Measurements from ENCODE around the gene INO80B. TPM values are rescaled to one million over a fixed set of nuclear protein-coding genes. Genes with fewer than 3 reads are reported as not detected.

The INO80B gene
- polyA plus RNA-seq, 1 of the 3 experiments (the other 2 are of a cell fraction): 41.7 TPM

DNA sequence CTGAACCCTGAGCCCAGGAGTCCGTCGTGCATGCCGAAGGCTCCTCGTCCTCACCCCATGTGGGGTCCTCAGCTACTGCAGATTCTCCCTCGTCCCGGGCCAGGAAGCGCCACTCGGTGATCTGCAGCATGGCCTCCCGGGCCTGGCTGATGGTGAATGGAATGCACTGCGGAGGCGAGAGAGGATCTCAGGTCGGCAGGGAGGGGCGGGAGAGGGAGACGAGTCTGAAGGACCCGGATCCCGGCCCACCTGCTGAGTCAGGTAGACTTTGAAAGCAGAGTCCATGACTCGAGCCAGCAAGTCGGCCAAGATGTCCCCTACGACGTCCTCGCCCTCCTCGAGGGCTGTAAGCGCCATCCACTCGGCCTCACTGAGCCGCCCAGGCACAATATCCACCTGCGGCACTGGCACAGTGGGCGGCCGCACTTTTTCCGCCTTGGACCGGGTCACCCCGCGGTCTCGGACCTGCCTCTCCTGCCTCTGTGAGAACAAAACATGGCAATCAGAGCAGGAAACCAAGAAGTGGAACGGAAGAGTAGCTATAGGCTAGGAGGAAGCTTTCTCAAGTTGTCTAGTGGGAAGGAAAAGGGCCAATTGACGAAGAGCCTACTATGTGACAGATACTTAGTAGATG is 39.0 kb upstream of the INO80B start:
- H3K9ac ChIP-seq: no peak overlapping the region
- H3K36me3 ChIP-seq (replicated peaks in 1 of 2; ENCODE audit: control insufficient read depth in 1 of 2, insufficient read depth in 2 of 2, low read length in 1 of 2): no peaks in the 10 kb centered on the region
- TF ChIP-seq GABPA (IDR thresholded peaks at IDR 0.05; ENCODE audit: low read depth) (no peak), MEF2A (IDR thresholded peaks at IDR 0.05; ENCODE audit: borderline replicate concordance, low read depth) (no peak), TCF12 (IDR thresholded peaks at IDR 0.05) (no peak), SIN3A (IDR thresholded peaks at IDR 0.05; ENCODE audit: borderline replicate concordance, low read depth, low read length) (no peak), ELF1 (IDR thresholded peaks at IDR 0.05) (no peak), YY1 (IDR thresholded peaks at IDR 0.05; ENCODE audit: low read depth) (no peak), RXRA (IDR thresholded peaks at IDR 0.05; ENCODE audit: borderline replicate concordance, low read depth) (no peak), JUND (IDR thresholded peaks at IDR 0.05) (no peak), PBX3 (IDR thresholded peaks at IDR 0.05) (no peak), TEAD4 (IDR thresholded peaks at IDR 0.05; ENCODE audit: borderline replicate concordance, insufficient read depth) (no peak), CTCF (IDR thresholded peaks at IDR 0.05) (no peak), EZH2phosphoT487 (IDR thresholded peaks at IDR 0.05; ENCODE audit: borderline replicate concordance, low read depth) (no peak), FOXM1 (IDR thresholded peaks at IDR 0.05; ENCODE audit: low read depth) (no peak), RFX5 (IDR thresholded peaks at IDR 0.05; ENCODE audit: low read length) (no peak)
- TF ChIP-seq, protein P1, sequence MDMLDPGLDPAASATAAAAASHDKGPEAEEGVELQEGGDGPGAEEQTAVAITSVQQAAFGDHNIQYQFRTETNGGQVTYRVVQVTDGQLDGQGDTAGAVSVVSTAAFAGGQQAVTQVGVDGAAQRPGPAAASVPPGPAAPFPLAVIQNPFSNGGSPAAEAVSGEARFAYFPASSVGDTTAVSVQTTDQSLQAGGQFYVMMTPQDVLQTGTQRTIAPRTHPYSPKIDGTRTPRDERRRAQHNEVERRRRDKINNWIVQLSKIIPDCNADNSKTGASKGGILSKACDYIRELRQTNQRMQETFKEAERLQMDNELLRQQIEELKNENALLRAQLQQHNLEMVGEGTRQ (IDR thresholded peaks at IDR 0.05; ENCODE audit: borderline replicate concordance, low read depth, low read length): no peak
- no peaks in the 10 kb centered on the region for H3K79me2 ChIP-seq (ENCODE audit: insufficient read depth)
- DNase-seq: peak; percentile 19
- ChIA-PET CTCF (interaction anchor here (3.9 kb wide), 1 partner anchor 24 kb away, joined by 18 read pairs; no protein-coding TSS in a partner anchor), POLR2A (interaction anchor here (0.6 kb wide), 1 partner anchor 242 kb away, joined by 6 read pairs; no protein-coding TSS in a partner anchor)
- peaks cover 0 to 3% of the 10 kb centered on the region in 2 experiments; a peak in 1 of 4 replicates for H3K4me1 ChIP-seq (ENCODE audit: control insufficient read depth in 1 of 2, insufficient read depth in 2 of 2, low read depth in 1 of 2, low read length in 1 of 2)
- no peaks in the 10 kb centered on the region for H3K27me3 ChIP-seq (ENCODE audit: insufficient read depth)
- WGBS (ENCODE audit: low lambda C conversion rate): 86% methylated on average over 32 of the region's 35 CpGs
- no peak overlapping the region for H3K4me2 ChIP-seq
- H3K27ac ChIP-seq (ENCODE audit: low read depth in 2 of 2, low read length in 1 of 2): no peak overlapping the region
- no peak overlapping the region for H3K4me3 ChIP-seq (ENCODE audit: low read depth in 2 of 2, low read length in 1 of 2)
- H2AFZ ChIP-seq (ENCODE audit: low read depth): no peak overlapping the region
- no peaks in the 10 kb centered on the region for H3K9me2 ChIP-seq
- no peaks in the 10 kb centered on the region for H3K9me3 ChIP-seq
- H4K20me1 ChIP-seq (ENCODE audit: insufficient read depth): no peaks in the 10 kb centered on the region
- peaks cover 1% of the 10 kb centered on the region for H3F3A ChIP-seq (replicated peaks; ENCODE audit: insufficient read depth)
